DMS53 (cell line): ENCODE results near the gene VSX1.

ENCODE experiments used
- DNase-seq: peaks from one replicate; lab custom pipeline; 2025; lab: John Stamatoyannopoulos, UW

The VSX1 gene

GRCh38 chr20:25053255-25054031, 28.5 kb downstream of the VSX1 start:
- no peak for DNase-seq

- no peak for DNase-seq
These were observed 29.4 kb downstream of the VSX1 start for GRCh38 chr20:25052255-25053194.

DNA sequence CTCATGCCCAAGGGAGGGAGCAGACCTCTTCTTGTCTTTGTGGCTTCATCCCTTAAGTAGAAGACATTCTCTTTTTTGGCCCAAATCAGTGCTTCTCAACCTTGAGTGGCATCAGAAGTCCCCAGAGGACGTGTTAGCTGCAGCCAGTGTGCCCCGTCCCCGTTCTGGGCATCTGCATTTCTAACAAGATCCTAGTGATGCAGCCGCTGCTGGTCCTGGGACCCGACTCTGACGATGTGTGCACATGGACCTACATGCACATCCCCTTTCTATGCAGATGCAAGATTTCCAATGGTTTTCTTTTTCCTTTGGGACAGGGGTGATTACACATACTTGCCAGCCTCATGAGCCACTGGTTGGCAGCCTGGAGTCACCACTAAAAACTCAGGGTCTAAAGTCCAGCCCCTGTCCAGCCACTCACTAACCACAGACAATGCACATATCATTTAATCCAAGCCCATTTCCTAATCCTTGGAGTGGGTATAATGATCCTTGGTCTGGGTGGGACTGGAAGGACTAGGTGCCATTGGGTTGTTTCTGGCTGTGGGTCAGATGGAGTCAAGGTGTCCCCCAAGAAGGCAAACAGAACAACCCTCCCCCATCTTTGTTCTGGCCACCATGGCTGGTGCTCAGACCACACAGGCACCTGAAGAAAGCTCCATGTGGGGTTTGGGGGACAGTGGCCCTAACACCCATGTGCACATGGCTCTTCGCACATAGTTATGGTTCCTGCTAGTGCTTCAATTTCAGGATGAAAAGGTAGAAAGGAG, 30.4 kb downstream of the VSX1 start:
- no peak for DNase-seq

- no peak for DNase-seq
These were observed 31.2 kb downstream of the VSX1 start for GRCh38 chr20:25050501-25051350.

GRCh38 chr20:25050082-25050481, 31.9 kb downstream of the VSX1 start:
- DNase-seq, result no peak

DNA sequence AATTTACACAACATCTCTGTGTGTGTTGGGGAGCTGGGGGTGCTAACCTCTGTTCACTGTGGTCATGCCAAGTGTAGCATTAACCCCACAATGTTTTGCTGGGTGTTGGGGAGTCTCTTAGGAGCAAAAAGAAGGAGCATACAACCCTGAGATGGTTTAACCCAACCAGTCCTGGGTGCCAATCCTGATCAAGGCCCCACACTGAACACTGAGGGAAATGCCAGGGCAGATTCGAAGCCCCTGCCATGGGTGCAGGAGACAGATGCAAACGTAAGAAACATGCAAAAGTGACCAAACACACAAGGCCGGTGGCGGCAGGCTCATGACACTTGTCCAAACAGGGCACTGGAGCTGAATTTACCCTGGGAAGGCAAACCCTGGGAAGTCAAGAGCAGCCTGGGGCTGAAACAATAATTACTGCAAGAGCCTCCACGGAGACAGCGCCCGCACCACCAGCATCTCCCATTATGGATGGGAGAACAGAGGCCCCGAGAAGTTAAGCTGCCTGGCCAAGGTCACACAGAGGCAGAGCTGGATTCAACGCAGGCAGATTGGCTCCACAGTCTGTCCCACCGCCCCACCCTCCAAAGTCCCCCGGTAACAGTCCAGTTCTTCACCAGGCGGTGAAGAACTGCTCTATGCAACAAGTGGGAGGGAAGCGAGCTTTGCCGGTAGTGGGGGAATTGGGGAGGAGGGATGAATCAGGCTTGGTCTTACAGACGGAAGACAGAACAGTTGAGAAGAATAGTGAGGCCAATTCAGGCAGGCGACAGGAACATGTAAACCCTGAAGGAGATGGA, 32.5 kb downstream of the VSX1 start:
- DNase-seq, result no peak

DNA sequence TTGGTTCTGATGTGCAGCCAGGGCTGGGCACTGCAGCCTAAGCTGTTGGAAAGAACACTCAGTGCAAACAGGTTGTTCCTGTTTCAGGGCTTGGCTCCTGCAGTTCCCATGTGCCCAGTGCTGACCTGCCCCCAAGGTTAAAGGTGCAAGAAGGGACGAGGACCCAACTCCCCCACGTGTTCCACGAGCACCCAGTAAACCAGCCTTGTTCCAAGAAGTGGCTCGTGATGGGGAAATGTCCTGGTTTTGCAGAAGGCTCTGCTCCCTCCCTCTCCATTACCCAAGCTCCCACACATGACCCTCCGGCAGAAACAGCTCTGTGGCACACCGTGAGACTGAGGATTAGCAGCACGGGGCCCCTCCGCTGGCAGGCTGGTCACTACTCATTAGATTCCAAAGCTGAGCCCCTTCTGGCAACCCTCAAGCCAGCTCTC, 33.4 kb downstream of the VSX1 start:
- DNase-seq, result no peak

- no peak for DNase-seq
These were observed 34.2 kb downstream of the VSX1 start for GRCh38 chr20:25047766-25048165.

DNA sequence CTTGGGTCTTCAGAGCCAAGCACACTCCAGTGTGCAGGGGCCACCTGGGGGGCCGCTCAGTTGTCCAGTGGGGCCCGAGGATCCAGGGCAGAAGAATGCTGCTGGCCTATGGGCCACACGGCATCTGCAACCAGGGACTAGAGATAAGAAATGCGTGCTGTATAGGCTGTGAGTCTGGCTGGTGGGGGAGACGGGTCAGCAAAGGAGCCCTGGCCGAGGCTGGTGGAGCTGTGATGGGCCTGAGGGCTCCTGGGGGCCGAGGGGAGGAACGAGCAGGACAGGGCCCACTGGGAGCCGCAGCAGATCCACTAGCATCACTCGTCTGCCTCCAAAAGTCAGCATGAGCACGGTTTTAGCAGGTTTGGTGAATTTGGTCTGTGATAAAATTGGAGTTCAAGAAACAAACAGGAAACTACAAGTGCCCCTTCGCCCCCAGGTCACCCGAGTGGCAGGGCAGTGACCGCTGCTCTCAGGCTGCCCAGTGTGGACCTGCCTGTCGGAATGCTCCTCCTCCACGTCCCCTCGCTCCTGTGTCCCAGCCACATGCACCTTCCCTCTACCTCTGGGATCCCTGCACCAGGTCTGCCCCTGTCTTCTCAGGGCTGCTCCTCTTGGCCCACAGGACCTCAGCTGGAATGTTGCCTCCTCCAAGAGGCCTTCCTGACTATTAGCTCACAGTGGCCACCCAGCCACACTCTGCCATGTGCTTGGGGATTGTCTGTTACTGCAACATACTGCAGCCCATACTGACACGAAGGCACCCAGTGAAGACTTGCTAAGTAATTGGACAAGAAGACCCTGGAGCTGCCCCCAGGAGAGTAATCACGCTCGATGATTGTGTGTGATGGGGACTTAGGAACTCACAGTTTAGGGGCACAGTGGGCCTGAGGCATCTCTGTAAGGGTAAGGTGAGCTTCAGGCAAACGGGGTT, 34.9 kb downstream of the VSX1 start:
- no peak for DNase-seq

DNA sequence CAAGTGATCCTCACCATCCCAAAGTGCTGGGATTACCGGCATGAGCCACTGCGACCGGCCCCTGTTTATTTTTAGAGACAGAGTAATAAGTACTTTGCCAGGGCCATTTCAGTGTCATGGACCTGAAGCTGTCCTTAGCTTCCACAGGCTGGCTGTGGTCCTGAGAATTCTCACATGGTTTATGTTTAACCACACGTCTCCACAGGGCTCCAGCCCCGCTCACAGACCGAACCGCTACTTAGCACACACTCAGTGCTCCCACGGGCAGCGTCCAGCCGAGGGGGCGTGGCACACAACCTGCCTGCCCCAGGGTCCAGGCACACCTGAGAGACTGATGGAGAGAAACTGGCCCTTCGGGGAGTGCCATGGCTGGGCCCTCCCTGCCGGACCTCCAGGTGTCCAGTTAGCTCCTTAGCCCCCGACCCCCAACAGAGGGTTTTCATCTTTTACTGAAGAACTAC, 35.7 kb downstream of the VSX1 start:
- DNase-seq, result no peak

- no peak for DNase-seq
These were observed 36.6 kb downstream of the VSX1 start for GRCh38 chr20:25045343-25045712.

DNA sequence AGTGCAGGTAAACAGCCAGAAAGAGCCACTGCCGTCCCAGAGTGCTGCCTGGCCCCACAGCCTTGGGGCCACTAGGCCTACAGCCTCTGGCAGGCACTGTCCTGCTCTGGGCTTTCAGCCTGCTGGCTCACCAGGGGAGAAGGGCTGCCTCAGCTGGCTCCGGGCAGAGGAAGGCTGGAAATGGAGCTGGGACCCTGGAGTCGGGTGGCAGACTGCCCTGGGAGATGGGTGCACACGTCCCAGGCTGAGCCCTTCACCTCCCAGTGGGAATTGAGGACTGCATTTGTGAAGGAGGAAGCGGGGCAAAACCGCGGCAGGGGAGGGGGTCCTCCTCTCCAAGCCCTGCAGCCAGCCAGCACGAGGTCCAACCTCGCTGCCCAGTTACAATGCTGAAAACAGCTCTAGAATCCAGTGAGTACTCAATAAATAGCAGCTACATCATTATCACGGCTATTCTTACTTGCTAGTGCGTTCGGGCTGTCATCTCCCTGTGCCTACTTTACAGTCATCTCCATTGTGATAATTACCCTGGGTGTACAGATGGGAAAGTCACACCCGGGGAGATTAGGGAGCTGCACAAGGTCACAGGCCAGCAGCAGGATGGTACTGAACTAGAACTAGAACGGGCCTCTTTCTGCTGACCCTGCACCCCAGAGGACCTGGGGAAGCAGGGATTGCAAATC, 37.1 kb downstream of the VSX1 start:
- no peak for DNase-seq

DNA sequence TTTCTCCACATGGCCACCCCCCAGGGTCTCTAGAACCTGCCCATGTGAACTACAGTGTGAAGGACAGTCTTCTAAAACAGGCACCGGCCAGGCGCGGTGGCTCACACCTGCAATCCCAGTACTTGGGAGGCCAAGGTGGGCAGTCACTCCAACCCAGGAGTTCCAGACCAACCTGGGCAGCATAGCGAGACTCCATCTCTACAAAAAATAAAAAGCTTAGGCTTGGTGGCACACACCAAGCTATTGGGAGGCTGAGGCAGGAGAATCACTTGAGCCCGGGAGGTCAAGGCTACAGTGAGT, 37.7 kb downstream of the VSX1 start:
- no peak for DNase-seq

GRCh38 chr20:25043499-25044260, 38.3 kb downstream of the VSX1 start:
- DNase-seq, result no peak

GRCh38 chr20:25042531-25043498, 39.1 kb downstream of the VSX1 start:
- no peak for DNase-seq

DNA sequence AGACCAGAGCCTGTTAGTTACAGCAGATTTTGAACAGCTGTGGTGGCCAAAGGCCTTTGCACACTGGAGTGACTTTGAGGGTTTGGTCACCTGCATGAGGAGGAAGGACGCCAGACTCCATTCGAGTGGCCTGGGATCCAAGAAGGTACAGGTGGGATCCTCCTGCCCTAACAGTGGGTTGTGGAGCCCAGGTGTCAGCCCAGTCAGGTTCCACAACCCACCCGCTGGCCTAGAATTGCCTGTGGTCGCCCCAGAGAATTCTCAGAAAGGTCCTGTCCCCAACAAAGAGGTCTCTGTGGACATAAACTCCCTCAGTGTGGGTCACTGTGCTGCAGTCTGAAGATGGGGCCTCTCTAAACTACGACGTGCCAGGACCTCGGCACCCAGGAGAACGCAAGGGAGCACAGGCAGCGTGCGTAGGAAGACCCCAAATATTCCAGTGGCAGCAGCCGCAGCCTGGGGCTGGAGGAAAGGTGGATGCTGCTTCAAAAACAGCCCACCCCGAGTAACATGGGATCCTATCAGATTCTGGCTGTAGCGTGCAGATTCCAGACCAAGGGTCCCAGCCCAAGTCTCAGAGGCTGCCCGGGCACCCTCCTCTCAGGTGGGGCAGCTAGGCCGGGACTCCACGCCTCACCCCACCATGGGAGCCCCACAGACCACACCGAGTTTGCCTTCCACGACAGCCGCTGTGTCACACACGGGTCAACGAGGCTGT, 40.0 kb downstream of the VSX1 start:
- DNase-seq, result no peak
